HG03135 (cell line): ENCODE measurements around the gene SPEM3.
"Not testable (repeated sequence)": the region's sequence is repeated elsewhere in the genome, so short reads cannot be mapped to it uniquely, and the experiment has no call there.

Source experiments
- ATAC-seq: cut with Tn5 transposase; IDR thresholded peaks from one replicate; pipeline ENCODE4 v1.9.1; 2021; ENCODE audit warnings: mild to moderate bottlenecking, moderate library complexity; ENCODE audit not compliant: unreplicated experiment

The SPEM3 gene

DNA sequence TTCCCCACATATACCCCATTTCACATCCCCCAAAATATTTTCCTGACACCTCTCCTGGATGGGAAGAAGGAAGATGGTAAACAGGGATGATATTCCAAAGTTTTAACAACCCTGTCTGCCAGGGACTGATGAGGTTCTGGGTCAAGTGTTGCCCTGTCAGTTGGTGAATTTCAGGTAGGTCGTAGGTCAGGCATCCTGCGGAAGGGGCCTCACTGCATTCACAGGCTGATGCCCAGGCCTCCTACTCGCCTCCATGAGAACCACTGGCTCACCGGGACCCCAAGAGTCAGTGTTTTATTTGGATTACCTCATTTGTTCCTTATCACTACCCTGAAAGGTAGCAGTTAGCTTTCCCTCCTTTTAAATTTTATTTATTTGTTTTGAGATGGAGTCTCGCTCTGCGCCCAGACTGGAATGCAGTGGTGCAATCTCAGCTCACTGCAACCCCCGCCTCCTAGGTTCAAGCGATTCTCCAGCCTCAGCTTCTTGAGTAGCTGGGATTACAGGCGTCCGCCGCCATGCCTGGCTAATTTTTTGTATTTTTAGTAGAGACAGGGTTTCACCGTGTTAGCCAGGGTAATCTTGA, 40.2 kb downstream of the SPEM3 start:
- ATAC-seq, result no peak

DNA sequence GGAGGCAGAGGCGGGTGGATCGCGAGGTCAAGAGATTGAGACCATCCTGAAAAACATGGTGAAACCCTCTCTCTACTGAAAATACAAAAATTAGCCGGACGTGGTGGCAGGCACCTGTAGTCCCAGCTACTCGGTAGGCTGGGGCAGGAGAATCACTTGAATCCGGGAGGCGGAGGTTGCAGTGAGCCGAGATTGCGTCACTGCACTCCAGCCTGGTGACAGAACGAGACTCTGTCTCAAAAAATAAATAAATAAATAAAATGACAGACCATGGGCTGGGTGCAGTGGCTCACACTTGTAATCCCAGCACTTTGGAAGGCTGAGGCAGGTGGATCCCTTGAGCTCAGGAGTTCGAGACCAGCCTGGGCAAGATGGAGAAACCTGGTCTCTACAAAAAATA, 41.2 kb downstream of the SPEM3 start:
- ATAC-seq, result not testable (repeated sequence)

DNA sequence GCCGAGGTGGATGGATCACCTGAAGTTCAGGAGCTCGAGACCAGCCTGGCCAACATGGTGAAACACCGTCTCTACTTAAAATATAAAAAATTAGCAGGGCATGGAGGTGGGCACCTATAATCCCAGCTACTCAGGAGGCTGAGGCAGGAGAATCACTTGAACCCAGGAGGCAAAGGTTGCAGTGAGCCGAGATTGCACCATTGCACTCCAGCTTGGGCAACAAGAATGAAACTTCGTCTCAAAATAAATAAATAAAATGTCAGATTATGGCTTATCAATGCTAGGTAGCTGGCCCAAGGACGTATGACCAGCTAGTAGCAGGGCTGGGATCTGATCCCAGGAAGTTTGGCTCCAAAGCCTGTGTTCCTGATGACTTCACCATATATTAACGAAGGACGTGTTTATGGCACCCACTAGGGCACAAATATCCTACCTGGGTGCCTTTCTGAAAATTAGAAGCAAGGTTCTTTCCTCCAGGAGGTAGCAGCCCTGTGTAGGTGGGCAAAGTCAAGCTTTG, 41.9 kb downstream of the SPEM3 start:
- ATAC-seq, result not testable (repeated sequence)

DNA sequence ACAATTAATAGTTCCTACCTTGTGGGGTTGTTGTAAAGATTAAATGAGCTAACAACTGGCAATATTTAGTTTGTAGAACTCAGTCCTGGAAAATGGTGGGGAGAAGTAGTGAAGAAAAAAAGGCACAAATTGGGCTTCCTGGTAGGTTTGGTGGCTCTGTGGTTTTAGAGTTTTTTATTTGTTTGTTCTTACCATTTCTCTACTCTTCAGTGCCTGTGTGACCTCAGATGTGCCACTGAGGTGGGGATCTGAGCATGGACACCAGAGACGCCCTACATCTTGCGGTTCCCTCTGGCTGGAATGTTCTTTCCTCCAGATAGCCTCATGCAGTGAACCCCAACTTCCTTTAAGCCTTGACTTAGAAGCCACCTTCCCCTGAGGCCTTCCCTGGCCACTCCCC, 43.1 kb downstream of the SPEM3 start:
- no peak for ATAC-seq

DNA sequence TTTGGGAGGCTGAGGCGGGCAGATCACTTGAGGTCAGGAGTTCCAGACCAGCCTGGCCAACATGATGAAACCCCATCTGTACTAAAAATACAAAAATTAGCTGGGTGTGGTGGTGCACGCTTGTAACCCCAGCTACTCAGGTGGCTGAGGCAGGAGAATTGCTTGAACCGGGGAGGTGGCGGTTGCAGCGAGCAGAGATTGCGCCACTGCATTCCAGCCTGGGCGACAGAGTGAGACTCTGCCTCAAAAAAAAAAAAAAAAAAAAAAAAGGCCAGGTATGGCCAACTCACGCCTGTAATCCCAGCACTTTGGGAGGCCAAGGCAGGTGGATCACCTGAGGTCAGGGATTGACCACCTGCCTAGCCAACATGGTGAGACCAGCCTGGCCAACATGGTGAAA, 46.1 kb downstream of the SPEM3 start:
- ATAC-seq, result not testable (repeated sequence)

DNA sequence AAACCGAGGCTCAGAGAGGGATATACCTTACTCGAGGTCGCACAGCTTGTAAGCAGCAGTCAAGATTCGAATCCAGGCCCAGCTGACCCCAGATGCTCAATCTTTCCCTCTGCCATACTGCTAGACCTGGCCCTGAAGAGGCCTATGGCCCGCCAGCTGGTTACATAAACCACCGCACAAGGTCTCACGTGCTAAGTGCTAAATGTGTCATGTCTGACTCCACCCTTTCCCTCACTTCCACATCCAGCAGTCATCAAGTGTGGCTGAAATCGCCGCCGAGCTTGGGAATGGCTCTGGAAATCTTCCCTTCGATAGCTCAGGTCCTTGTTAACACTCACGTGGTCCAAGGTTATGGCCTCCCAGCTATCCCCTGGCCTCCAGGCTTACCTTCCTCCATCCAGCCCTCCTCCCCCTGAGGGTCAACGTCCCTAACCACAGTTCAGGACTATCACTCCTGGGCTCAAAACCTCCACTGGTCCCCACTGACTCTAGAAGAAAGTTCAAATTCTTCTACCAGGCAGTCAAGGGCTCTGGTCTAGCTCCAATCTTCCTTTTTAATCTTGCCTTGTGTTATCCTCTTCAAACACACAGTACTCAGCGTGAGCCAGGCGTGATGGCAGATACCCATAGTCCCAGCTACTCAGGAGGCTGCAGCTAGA, 47.2 kb downstream of the SPEM3 start:
- ATAC-seq, result no peak

DNA sequence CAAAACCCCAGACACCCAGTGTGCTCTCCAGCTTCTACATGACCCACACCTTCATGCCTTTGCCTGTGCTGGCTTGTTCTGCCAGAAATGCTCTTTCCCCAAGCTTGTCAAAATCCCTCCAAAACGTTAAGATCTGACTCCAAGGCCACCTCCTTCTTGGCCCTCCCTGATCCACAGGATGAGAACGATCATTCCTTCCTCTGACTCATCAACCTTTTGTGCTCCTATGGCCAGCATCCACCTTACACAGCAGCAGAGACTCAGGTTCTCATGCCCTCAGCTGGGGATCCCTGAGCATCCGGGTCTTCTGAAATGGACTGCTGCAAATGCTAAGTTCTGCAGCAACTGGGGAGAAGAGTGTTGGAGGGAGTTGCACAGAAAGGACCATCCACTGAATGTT, 47.8 kb downstream of the SPEM3 start:
- ATAC-seq, result no peak

DNA sequence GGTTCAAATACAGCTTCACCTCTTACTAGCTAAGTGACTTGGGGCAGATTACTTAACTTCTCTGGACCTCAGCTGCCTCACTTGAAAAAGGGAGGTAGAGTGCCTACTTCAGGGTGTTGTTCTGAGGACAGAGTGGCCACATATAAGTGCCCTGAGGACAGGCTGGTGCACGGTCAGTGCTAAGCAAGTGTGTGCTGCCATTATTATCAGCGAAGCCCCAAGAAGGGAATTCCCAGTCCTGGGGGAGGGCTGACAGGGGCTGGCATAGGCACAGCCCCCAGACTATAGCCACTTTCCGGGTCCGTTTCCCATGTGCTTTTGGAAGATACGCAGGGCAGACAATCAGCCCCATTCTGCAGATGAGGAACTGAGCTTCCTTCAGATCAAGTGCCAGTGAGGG, 48.3 kb downstream of the SPEM3 start:
- ATAC-seq, result no peak

DNA sequence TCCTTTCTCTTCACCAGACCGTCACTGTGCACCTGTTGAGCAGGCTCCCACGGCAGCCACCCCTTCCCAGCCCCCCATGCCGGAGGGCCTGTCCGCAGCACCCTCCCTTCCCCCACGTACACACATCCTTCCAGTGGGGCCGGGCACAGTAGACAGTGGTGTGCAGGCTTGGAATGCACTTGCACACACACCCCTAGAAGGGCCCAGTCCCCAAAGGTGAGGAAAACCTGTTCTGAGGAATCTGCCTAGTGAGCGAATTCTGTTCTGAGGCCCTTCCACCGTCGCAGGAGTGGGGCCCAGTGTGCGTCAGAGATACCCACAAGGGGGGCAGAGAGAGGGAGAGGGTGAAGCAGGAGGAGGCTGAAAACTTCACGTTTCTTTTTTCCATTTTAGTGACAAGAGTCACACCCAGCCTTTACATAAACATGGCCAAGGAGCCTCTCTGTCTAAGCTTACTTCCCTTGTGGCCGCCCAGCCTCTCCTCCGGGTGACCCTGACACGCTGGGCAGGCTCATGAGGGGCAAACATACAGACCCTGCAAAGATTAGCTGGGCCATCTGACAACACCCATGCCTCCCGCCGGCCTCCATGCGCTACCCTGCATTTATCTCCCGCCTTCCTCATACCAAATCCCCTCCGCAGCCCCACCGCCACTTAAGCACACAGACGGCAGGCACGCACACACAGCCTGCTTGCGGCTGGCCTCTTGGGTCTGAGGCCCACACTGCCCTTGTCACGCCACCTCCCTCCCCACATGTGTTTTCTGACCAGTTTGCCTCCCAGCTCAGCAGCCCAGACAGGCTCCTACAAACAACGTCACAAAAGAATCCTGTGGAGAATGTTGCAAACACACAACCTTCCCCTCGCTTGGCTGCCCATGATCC, 49.0 kb downstream of the SPEM3 start:
- ATAC-seq, result no peak

DNA sequence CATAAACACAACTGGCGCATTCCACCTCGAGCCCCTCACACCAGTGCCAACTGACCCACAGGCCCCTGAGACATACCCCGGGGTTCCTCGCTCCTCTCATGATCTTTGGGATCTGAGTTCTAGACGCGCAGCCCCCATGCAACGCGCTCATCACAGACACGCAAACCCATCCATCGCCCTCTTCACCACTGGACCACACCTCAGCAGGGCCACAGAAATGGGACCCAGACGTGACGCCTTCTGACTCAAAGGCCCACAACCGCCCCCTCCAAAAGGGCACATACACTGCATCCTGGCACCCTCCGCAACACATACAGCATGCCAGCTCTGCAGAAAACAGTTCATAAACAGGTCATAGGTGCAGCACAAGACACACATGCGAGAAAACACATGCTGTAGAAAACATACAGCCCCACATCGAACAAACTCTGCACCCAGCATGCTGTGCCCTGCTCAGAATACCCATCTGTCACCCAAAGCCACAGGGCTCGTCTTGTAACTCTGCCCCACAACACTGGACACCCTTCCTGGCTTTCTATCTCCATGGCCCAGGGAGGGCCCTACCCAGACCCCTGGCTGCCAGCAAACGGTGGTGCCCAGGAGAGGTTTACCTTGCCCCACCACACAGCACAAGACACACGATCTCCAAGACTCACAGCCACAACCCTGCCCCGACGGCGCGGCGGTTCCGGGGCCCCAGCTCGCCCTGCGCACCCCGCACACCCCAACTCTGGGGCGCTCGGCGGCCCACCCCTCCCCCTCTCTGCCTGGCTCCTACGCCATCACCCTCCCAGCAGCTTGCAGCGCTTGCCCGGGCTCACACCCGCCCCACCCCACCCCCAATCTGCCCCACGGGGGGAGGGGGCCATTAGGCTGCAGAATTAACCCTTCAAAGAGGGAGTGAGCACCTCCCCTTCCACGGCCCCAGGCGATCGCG, 49.9 kb downstream of the SPEM3 start:
- ATAC-seq, result no peak

DNA sequence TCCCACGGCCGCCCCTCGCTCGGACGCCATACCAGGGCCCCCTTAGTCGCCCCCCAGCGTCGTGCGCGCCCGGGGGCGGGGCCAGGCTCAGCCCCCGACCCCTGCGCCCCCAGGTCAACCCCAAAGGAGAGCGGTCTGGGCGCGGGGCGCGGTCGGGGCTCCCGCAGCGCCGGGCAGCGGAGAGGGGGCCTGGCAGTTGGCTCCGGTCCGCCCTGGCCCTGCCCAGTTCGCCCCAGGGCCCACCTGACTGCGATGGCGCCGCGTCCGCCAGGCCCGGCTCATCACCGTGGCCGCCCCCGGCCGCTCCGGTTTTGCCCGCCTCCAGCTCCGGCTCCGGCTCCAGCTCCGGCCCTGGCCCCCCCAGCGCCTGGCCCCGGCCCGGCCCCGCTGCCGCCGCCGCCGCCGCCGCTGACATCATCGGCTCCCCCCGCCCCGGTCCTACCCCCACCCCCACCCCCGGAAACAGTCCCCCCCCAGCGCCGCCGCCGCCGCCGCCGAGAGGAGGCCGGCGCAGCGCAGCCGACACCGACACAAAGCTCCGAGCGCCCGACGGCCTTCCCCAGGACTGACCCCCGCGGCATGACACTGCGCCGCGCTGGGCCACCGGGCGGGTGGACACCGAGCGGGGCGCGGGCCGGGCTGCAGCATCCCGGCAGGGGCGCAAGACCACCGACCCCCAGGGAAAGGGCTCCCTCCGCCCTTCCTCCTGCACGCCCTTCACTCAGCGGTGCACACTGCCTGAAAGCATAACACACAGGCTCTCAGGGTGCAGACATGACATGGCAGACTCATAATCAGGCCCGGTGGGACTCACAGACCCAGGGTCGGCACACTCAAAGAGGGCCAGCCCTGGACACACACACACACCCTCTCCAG, 50.8 kb downstream of the SPEM3 start, which contains the start of gene ZBTB4:
Gene ZBTB4 (minus strand): TSS at position 419 of the 876 bp plus-strand sequence. CDS start 12,830 bp downstream, outside the sequence.
- no peak for ATAC-seq

DNA sequence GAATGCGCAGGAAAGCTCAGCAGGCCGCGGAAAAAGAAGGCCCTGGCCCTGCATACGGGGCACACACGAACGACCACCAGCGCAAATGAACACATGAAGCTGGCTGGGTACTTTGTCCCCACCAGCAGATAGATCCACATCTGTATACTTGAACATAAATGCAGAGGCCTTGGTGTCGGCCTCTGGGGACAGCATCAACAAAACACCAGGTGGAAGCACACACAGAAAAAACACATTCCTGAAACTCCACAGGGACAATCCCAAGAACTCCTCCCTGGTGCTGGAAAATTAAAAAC, 51.4 kb downstream of the SPEM3 start:
- no peak for ATAC-seq

DNA sequence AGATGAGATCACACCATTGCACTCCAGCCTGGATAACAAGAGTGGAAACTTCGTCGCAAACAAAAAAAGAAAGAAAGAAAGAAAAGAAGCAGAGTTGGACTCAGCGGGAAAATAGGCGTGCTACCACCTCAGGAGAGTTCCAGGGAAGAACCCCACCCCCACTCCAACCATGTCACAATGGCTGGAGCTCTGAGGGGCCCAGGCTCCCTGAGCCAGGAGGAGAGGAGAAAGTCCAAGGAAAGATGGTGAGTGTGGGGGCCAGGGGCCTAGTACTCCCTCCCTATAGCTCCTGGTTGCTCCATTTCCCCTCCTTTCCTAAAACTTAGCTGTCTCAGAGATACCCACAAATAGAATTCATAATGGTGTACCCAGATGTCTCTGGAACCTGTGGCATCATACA, 52.6 kb downstream of the SPEM3 start, which contains the start of gene SLC35G6:
Gene SLC35G6 (plus strand): TSS at position 172 of the 400 bp plus-strand sequence. CDS start 71 bp downstream, at position 243.
- not testable (repeated sequence) for ATAC-seq

DNA sequence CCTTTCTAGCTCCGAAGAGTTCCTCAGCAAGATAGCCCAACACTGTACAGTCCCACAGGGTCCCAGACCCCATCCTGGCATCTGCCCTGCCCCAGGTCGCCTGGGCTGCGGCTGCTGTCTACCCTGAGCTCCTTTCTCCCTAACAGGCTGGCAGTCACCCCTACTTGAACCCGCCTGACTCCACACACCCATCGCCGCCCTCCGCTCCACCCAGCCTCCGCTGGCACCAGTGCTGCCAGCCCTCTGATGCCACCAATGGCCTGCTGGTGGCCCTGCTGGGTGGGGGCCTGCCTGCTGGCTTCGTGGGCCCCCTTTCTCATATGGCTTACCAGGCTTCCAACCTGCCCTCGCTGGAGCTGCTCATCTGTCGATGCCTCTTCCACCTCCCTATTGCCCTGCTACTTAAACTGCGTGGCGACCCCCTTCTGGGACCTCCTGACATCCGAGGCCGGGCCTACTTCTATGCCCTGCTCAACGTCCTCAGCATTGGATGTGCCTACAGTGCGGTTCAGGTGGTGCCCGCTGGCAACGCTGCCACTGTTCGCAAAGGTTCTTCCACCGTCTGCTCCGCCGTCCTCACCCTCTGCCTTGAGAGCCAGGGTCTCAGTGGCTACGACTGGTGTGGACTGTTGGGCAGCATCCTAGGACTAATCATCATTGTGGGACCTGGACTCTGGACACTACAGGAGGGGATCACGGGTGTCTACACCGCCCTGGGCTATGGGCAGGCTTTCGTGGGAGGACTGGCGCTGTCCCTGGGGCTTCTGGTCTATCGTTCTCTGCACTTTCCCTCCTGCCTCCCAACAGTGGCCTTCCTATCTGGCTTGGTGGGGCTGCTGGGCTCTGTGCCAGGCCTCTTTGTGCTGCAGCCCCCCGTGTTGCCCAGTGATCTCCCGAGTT, 53.4 kb downstream of the SPEM3 start:
- ATAC-seq, result not testable (repeated sequence)
